NCI-H2171 (cell line): ENCODE measurements around the gene KLHL24.
"Not testable (repeated sequence)": the region's sequence is repeated elsewhere in the genome, so short reads cannot be mapped to it uniquely, and the experiment has no call there.

Experiments
- DNase-seq: peaks from one replicate; lab custom pipeline; 2025; lab: John Stamatoyannopoulos, UW

Gene KLHL24, protein sequence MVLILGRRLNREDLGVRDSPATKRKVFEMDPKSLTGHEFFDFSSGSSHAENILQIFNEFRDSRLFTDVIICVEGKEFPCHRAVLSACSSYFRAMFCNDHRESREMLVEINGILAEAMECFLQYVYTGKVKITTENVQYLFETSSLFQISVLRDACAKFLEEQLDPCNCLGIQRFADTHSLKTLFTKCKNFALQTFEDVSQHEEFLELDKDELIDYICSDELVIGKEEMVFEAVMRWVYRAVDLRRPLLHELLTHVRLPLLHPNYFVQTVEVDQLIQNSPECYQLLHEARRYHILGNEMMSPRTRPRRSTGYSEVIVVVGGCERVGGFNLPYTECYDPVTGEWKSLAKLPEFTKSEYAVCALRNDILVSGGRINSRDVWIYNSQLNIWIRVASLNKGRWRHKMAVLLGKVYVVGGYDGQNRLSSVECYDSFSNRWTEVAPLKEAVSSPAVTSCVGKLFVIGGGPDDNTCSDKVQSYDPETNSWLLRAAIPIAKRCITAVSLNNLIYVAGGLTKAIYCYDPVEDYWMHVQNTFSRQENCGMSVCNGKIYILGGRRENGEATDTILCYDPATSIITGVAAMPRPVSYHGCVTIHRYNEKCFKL

DNA sequence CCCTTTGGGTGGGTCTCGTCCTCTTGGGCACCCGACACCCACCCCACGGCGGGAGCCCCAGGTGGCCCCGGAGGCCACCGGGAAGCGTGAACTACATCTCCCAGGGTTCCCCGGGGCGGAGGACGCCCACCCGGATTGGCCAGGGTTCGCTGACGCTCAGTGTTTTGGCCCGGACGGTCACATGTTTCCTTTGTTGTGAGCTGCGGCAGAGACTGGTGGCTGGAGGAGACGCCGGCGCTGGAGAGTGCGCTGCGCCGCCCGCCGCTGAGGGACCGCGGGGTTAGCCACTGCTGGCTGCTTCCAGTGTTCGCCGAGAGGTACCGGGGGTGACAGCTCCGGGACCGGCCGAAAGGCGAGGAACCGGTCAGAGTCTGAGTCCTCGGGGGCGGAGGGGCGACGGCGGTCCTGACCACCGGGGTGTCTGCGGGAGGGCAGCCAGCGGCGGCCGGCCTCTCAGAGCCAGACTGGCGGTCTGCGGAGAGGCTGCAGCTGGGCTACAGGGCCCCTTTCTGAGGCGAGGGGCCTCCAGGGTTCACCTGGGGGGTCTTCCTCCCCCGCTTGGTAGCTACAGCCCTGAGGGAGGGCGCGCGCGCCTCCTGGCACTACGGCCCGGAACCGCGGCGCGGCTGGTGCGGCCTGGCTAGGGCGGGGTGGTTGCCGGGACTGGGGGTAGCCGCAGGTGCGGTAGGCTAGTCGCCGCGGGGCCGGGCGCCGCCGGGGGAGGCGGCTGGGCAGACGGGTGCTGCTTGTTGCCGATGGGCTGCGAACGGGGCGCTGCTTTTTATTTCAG, at the start of gene KLHL24:
Gene KLHL24 (plus strand): TSS at position 193 of the 790 bp plus-strand sequence. CDS start 14,734 bp downstream, outside the sequence.
- DNase-seq, result peak; percentile 91

DNA sequence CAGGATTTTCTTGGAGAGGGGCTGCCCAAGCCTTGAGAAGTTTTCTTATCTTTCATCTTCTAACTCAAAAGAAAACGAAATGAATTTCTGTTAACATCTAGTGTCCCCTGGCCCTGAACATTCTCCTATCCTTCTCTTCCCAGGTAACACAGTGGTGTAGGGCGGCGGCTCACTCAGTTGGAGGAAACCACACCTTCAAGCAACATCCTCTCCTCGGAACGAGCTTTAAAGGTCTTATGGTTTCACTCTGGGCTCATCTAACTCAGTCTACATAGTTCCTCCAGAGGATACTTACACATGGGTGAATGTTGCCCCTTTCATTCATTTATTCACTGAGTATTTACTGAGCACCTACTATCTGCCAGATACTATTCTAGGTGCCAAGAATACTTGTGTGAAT, 48.9 kb upstream of the KLHL24 start:
- DNase-seq, result no peak

DNA sequence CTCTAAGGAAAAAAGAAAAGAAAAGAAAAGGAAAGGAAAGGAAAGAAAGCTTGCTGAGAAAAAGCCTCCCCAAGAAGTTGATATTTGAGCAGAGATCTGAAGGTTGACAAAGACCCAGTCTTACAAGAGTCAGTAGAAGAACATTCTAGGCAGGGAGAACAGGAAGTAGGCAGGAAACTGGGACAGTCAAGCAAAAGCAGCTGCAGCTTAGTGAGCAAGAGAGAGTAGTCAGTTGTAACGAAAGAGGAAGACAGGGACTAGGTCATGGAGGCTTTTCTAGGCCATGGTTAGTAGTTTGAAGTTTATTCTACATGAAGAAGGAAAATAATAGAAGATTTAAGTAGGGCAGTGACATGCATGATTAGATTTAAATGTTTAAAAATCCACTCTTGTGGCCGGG, 48.1 kb upstream of the KLHL24 start:
- no peak for DNase-seq

GRCh38 chr3:183590442-183590841, 45.0 kb upstream of the KLHL24 start:
- no peak for DNase-seq

DNA sequence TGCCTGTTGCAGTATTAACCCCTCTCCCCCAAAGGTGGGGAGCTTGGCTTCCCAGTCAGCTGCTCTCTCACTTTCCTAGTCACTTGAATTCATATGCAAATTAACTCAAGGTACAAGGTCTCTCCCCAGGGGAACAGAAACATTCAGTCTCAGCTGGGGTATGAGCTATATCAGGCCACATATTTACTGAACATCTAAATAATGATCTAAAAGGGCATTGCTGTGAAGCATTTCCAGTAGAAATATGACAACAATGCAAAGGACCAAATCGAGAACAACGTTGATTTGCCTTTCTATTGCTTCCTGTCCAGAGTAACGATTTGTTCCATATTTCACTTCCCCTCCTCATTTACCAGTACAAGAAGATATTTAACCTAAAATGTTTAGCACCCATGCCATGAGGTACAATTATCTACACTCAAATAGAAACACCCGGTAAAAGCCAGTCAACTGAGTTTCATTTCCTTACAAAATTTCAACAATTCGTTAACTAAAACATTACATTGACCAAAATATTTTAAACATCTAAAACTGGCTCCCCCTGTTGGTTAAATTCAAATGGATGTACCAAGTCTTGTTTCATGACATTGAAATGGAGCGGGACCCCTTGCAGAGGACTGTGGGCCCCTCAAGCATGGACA, 43.4 kb upstream of the KLHL24 start:
- no peak for DNase-seq

DNA sequence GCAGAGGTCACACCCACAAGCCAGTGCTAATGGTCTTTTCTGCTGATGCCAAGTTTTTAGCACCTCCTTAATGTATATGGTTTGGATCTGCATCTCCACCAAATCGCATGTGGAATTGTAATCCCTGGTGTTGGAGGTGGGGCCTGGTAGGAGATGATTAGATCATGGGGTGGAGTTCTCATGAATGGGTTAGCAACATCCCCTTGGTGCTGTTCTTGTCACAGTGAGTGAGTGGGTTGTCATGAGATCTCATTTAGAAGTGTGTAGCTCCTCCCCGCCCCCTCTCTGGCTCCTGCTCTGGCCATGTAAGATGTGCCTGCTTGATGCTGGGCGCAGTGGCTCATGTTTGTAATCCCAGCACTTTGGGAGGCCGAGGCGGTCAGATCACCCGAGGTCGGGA, 42.6 kb upstream of the KLHL24 start:
- DNase-seq, result no peak

- DNase-seq, result no peak
These were observed 40.8 kb upstream of the KLHL24 start for GRCh38 chr3:183594636-183595035.

DNA sequence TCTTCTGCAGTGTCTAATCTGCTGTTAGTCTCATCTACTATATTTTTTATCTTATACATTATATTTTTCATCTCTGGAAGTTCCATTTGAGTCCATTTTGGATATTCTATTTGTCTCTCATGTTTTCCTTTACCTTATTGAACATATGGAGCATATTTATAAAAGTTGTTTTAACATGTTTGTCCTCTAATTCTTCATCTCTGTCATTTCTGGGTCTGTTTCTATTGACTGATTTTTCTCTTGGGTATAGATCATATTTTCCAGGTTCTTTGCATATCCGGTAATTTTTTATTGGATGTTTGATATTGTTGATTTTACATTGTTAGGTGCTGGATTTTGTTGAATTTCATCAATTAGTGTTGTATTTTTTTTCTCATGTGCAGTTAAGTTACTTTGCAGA, 37.5 kb upstream of the KLHL24 start:
- no peak for DNase-seq

- not testable (repeated sequence) for DNase-seq
These were observed 24.1 kb upstream of the KLHL24 start for GRCh38 chr3:183611326-183611725.

- DNase-seq, result no peak
These were observed 21.8 kb upstream of the KLHL24 start for GRCh38 chr3:183613366-183614285.

DNA sequence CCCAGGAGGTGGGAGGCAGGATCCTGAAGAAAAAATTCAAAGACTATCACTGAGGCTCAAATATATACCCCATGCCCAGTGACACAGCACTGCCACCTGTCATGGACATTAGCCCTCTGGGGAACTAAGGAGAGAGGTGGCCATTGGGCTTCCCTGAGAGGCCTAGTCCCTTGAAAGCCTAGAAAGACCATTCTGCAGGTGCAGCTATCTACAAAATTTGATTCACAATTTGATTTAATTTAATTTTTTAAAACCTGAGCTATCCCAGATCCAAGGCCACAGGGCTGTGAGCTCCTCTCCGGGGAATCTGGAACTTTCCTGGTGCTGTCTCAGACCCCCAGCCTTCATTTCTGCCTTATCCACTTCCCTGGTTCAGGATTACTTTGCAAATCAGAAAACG, 16.9 kb upstream of the KLHL24 start:
- no peak for DNase-seq

DNA sequence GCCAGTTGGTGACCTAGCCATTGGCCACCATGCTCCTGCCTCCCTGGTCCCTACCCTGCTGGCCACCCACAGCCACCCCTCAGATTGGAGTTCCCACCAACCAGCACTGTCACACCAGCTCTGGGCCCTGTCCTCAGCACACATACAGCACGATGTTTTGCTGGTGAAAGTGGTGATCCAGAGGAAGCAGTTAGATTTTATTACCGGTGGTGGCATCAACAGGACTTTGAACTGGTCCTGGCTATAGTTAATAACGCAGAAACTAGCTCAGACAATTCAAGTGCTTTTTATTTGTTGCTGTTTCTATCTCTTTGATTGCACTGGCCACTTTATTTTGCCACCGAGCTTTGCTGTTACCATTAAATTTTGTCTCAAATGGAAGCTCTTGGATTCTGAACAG, 16.4 kb upstream of the KLHL24 start:
- DNase-seq, result no peak

GRCh38 chr3:183619624-183620251, 15.7 kb upstream of the KLHL24 start:
- no peak for DNase-seq

DNA sequence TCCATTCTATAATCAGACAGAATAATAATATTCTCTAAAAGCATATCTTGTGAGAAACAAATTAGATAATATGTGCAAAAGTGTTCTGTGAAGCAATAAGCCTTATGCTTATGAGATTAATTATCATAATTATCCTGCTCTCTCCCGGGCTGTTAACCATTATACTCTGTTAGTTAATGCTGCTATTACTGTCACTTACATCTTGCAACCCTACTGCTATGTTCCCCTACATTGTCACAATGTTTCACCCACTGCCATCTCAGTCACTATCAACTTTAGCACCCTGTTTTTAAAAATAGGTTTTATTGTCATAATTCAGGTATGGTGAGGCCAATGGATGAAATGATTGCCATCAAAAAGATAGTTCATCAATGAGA, 15.2 kb upstream of the KLHL24 start:
- DNase-seq, result no peak

DNA sequence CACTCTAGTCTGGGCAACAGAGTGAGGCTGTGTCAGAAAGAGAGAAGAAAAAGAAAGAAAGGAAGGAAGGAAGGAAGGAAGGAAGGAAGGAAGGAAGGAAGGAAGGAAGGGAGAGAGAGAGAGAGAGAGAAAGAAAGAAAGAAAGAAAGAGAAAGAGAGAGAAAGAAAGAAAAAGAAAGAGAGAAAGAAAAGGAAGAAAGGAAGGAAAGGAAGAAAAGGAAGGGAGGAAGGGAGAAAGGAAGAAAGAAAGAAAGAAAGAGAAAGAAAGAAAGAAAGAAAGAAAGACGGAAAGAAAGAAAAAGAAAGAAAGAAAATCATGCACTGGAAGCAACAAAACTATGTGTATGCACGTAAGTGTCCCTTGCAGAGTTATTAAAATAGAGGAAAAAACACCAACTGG, 12.9 kb upstream of the KLHL24 start:
- not testable (repeated sequence) for DNase-seq

DNA sequence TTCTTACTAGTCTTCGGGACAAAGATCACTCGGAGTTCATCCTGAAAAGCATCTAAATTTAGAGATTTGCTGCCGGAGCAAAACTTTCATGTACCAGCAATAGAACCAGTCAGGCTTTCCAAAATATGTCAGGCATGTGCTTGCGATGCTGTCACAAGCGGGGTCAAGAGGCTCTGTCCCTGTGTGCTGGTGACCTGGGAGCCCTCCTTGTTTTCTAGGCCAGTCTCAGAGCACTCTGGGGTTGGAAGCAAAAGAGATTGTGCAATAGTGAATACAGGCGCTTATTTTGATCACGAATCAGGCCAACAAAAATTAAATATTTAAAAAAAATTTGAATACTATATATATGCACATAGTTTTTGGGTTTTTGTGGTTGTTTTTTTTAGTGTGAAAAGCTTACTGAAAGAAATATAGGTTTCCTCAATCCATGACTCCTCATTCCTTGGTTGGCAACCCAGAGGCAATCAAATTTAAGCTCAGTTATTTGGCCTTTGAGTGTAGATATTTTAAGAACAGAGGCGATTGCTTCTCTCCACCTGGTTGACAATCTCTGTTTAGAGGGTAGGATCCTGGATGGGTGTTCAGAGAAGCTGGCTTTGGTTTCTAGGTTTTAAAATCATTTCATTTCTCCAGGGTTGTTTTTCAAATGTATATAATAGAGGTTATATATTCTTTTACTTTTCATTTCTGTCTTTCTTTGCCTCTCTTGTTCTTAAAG, 8.4 kb upstream of the KLHL24 start:
- DNase-seq, result no peak

DNA sequence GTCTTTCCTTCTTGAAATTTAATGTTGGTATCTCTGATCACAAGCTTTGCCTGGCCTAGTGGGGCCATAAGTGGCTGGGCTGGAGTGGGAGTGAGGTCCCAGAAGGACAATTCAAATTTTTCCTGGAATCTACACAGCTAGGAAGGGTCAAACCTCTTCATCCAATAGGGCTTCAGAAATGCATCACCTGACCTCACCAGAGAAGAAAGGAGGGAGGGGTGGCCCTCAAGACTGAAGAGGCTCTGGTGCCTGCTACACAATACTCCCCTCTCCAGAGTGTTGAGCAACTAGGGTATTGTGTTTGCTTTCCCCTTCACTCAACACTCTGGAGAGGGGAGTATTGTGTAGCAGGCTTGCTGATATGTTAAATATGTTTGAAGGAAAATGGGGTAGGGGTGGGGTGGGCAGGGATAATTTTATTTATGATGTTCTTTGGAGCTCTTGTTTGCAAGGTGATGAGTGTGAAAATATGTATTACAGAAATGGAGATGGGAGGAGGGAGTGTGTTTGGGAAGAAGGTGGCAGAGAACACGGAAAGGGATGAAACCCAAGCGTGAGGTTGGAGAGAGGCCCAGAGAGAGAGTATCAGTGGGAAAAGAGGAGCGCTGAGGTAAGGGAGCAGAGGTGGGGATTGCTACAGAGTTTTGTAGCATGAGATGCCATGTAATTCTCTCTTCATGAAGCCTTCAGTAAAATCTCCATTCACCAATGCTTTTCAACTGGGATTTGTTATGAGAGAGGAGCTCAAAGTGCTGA, 5.7 kb upstream of the KLHL24 start:
- no peak for DNase-seq

- no peak for DNase-seq
These were observed 3.7 kb upstream of the KLHL24 start for GRCh38 chr3:183631715-183632114.

DNA sequence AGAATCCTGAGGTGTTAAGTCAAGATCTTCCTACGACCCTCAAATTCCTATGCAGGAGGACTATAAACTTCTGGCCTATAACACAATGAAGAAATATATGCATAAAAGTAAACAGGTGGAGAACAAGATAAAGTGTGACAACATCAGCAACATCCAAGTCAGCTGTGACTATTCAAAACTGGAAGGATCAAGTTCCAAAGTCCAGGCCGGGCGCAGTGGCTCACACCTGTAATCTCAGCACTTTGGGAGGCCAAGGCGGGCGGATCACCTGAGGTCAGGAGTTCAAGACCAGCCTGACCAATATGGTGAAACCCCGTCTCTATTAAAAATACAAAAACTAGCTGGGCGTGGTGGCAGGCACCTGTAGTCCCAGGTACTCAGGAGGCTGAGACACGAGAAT, 2.7 kb upstream of the KLHL24 start:
- DNase-seq, result not testable (repeated sequence)
